GM12874 (cell line): ENCODE results near the gene CRBN.

Experiments used
- TF ChIP-seq, protein P1 (sequence below): IDR thresholded peaks from 2 replicates; pipeline ENCODE4 v1.5.1; 2011; ENCODE audit warnings: low read depth, mild to moderate bottlenecking, control low read depth, low read length, moderate library complexity; ENCODE audit not compliant: insufficient read depth

Gene CRBN

DNA sequence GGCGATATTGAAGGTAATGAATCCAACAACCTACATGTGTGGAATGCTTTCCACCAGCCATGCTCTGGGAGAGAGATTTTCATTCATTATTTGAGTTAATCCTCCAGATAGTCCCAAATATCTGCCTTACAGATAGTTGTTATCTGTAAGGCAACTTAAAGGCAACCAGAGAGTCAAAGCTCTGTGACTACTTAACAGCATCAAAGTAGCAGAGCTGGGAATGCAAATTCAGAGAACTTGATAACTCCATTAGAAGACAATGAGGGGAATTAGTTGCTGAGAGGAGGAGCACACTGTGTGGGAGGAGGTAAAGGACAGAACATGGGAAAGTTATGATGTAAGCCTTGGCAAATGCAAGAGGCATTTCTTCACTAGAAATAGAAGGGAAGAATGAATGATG is 10.5 kb upstream of the CRBN start:
- TF ChIP-seq, protein P1, sequence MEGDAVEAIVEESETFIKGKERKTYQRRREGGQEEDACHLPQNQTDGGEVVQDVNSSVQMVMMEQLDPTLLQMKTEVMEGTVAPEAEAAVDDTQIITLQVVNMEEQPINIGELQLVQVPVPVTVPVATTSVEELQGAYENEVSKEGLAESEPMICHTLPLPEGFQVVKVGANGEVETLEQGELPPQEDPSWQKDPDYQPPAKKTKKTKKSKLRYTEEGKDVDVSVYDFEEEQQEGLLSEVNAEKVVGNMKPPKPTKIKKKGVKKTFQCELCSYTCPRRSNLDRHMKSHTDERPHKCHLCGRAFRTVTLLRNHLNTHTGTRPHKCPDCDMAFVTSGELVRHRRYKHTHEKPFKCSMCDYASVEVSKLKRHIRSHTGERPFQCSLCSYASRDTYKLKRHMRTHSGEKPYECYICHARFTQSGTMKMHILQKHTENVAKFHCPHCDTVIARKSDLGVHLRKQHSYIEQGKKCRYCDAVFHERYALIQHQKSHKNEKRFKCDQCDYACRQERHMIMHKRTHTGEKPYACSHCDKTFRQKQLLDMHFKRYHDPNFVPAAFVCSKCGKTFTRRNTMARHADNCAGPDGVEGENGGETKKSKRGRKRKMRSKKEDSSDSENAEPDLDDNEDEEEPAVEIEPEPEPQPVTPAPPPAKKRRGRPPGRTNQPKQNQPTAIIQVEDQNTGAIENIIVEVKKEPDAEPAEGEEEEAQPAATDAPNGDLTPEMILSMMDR, result no peak

DNA sequence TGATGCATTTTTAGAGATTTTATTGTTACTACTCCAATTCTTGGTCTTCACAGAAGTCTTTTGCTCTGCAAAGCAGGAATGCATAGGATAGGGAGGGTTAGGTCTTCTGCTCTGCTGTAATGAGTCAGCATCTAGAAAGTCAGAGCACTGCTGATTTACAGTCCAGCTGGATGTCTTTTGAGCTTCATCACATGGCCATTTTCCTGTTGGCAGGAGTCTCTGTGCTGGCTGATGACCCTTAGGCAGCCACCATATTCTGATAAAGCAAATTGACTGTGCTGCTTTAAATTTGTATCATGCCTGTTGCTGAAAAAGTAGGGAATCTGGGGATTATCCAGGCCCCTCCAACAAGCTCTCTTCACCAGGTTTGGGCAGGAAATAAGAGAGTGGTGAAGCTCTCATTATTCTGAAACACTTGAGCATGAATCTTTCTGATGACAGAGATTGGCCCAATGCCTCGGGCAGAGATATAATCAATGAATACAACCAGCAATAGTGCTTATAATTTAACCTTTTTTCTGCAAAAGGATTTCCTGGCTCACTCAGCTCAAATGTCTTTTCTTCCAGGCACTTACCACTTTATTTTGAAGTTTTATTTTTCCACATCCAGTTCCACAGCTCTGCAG is 9.7 kb upstream of the CRBN start:
- TF ChIP-seq, protein P1, result no peak

DNA sequence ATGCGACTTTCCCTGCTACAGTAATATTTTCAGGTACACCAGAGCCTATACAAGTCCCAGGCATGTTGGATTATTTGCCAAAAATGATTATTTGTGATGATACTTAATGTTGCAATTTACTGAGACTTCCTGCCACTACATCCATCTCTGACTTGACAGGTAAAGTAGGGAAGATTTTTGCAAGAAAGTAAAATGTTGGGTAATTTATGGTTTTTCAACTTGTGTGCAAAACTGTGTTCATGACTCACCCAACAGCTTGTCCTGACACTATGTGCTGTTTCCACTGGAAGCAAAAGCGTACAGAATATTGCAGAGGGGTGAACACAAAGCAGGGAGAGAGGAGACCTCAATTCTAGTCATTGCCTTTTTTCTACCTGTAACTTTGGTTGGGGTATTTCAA is 5.4 kb upstream of the CRBN start:
- TF ChIP-seq, protein P1, result no peak

DNA sequence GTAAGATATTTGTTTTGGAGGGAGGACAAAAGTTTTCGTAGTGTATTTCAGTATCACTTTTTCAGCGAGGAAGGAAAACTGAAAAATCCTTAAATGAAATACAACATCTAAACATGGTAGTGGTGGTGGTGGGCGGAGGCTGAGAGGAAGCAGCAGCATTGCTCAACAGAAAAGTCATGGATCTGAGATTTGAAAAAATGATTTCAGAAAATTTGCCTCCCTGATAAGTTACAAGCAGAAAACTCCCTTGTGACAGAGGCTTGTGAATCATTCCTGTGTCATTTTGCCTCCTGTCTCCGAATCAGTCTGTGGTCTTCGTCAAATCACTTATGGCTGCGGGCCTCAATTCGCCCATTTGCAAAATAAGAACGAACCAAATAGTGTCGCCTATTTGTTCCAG is 965 bp upstream of the CRBN start:
- TF ChIP-seq, protein P1, result no peak

DNA sequence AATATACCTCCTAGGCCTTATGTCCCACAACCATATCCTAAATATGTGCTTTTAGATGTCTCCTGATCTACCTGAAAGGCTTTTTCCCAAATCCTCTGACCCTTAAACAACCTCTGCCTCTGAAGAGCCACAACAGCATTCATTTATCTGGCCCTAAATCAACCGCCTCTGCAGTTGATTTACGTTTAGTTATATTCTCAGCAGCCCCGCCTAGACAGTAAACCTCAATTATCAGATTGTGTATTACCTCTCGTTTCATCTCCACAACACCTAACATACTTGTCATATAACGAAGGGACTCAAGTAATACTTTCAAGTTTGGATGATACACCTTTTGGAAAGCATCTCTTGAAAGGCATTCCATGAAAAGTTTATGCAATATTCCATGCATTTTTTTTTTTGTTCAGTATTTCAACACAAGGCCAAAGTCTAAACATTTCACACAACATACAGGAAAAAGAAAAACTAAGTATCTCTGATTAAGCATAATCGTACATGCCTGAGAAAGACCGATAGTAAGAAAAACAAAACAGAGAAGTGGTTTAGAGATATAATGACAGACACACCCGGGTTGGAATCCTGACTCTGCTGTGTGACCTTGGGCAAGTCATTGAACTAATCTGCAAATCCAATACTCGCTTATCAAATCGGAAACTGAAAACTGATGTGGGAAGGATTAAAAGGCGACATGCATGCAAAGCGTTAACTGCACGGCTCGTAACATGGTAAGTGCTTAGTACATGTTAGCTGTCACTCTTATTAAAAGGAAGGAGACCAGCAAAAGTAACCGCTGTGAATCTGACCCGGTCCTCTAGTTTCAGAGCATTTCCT is 778 bp downstream of the CRBN start:
- TF ChIP-seq, protein P1, result no peak

DNA sequence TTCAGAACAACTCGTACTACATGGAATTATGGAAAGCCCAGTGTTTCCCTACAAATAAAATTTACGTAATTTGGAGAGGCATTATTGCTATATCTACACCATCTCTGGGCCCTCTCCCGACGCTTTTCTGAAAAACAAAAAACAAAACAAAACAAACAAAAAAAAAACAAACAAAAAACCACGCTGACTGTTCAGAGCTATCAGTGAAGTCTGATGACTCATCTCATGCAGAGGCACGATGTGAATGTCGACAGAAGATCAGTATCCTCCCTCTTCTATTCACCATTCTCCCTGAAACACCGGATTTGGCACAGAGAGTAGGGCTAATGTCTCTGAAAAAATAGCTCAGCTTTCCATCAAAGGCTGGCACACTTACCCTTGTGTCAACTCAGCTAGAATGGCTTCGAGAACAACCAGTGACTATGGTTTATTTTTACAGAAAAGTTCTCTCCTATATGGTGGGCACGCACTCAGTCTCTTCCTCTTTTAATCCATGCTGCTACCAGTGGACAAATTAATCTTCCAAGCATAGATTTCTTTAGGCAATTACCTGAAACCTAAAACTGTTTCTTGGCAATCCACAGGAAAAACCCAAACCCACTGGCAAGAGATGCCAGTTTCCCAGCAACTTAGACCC is 1.5 kb downstream of the CRBN start:
- TF ChIP-seq, protein P1, result no peak

DNA sequence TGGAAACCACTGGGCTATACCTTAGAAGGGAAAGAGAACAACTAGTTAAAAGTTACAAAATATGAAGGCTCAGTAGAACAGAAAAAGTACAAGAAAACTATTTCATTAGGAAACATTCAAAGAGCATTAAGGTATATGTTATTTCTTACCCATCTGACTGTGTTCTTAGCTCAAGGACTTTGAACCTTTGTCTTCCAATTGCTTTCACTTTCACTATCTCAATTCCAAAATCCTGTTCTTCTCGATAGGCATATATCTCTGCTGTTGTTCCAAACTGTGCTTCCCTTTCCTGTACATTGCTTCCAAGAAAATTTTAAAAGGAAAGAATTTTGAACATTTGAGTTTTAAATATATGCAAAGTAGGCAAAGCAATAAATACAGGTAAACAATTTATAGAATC is 6.9 kb downstream of the CRBN start:
- TF ChIP-seq, protein P1, result no peak
